ENCODE measurements around the gene ACADVL.

Gene ACADVL

DNA sequence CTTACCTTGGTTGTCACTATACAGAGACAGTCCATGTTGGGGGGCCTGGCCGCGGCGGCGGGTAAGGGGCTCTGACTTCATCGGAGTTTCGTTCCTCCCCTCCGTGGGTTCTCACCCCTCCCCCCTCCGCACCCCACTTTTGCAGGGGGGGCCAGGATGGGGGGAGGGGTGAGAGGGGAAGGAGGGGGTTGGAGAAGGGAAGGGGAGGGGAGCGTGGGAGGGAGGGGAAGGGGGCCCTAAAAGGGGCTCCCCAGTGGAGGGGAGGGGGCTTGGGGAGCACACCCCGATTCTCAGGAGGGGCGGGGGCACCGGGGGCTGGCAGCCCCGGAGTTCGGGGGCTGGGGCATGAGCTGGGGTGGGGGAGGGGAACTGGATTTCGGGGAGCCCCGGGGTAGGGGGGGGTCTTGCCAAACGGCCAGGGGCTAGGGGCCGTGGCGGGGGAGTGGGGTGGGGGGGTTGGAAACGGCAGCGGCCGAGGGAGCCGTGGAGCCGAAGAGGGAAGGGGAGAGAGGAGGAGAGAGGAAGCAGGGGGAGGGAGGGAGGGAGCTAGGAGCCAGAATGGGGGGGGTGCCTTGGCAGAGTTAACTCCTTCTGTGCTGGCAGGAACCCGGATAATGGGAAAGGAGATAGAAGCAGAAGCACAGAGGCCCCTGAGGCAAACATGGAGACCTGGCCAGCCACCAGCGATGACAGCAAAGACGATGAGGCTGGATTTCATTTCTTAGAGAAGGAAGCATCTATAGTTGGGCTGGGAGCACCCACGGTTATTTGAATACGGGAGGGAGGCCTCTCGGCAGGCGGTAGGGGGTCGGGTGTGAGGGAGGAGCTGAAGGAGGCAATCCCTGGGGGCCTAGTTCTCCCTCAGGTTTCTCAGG, 2.4 kb upstream of the ACADVL start:
- DNase-seq (ENCODE audit: low read depth in 2 of 2) = no peak

DNA sequence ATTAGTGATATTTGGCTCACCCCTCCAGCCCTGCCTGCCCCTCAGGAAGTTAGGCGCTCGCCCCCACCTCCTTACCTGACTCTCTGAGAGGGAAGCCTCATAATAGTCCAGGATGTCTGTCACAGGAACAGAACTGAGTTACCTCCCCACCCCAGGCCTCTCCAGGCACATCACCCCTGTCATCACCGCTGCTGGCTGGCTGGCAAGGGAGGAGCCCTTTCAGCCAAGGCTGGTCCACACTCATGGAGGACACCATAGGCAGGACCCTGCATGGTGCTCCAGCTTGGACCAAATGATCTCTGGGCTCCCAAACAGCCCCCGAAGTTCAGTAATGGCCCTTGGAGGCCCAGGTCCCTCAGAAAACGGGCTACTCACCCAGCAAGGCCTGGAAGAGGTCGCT, 1.6 kb upstream of the ACADVL start:
- no peak for DNase-seq (ENCODE audit: low read depth in 2 of 2)

DNA sequence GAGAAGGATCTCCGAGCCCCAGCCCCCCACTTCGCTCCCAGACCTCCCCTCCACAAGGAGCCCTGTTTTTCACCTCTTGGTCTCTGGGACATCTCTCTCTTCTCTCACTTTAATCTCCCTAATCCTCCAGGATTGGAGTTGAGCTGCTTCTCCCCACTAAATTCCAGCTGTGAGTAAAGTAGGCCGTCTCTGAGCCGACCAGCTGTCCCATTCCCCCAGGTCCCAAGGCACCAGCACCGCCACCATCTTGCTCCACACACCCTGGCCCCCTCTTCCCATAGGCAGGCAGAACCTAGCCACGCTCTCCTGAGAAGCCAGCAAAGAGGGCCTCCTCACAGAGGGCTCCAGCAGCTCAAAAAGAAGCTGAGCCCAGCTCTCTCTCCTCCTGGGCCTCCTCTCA, 980 bp upstream of the ACADVL start:
- DNase-seq (ENCODE audit: low read depth in 2 of 2) = no peak

GRCh38 chr17:7219229-7219811, 418 bp upstream of the ACADVL start:
- no peak for DNase-seq (ENCODE audit: low read depth in 2 of 2)

DNA sequence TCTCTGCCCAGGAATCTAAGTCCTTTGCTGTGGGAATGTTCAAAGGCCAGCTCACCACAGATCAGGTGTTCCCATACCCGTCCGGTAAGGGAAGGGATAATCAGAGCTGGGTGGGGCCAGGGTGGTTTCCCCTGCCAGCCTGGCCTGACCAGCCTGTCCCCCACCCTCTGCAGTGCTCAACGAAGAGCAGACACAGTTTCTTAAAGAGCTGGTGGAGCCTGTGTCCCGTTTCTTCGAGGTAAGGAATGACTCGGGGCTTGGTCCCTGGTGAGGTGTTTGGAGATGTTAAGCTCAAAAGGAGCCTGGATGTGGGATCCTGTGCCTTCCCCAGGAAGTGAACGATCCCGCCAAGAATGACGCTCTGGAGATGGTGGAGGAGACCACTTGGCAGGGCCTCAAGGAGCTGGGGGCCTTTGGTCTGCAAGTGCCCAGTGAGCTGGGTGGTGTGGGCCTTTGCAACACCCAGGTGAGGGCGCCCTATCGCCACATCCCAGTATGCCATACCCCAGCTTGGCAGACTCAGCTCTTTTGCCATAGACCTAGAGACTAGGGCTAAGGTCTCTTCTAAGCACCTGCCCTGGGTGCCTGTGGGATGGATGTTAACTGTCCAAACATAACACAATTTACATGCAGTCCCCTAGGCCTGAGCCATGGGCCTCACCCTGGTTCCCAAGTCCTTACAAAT, 997 bp downstream of the ACADVL start:
- DNase-seq (ENCODE audit: low read depth in 2 of 2) = peak in 1 of 2 donors; percentile 43

GRCh38 chr17:7221278-7222092, 1.7 kb downstream of the ACADVL start:
- no peak for DNase-seq (ENCODE audit: low read depth in 2 of 2)

DNA sequence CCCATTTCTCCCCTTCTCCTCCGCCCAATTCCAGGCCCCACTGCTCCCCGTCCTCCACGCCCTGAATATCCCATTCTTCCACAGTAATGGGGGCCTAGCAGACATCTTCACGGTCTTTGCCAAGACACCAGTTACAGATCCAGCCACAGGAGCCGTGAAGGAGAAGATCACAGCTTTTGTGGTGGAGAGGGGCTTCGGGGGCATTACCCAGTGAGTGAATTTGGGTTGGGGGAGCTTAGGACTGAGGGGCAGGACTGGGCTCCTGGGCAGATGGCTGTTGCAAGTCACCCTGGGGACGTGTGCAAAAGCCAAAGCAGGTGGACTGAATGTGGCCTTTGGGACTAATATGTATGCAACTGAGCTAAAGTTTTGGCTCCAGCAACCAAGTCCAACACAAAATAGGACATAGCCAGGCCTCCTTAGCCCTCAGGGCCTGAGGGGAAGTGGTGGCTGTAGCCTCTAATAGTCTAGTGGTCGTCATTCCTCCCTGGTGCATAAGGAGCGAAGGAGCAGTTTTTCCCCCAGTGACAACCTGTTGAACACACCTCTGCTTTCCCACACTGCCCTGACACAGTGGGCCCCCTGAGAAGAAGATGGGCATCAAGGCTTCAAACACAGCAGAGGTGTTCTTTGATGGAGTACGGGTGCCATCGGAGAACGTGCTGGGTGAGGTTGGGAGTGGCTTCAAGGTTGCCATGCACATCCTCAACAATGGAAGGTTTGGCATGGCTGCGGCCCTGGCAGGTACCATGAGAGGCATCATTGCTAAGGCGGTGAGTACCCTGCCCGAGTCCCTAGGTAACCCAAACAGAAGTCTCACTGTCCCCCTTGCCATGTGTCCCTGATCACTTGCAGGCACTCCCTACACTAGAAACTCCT, 2.6 kb downstream of the ACADVL start:
- no peak for DNase-seq (ENCODE audit: low read depth in 2 of 2)

- no peak for DNase-seq (ENCODE audit: low read depth in 2 of 2)
Measured at GRCh38 chr17:7222972-7223292, 3.2 kb downstream of the ACADVL start.

DNA sequence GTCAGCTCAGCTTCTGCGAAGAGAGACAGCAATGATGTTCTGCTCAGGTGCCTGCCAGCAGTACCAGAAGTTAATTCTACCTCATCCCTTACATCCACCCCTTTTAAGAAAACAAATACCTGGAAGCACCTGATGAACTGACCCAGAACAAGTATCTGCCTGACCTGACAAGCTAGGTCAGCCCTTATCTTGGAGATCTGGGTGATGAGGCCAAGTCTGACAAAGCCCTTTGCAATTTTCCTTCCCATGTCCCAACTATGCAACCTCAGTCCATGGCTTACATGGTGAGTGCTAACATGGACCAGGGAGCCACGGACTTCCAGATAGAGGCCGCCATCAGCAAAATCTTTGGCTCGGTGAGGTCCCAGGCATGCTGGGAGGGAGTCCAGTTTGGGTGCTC, 3.6 kb downstream of the ACADVL start:
- DNase-seq (ENCODE audit: low read depth in 2 of 2) = no peak

DNA sequence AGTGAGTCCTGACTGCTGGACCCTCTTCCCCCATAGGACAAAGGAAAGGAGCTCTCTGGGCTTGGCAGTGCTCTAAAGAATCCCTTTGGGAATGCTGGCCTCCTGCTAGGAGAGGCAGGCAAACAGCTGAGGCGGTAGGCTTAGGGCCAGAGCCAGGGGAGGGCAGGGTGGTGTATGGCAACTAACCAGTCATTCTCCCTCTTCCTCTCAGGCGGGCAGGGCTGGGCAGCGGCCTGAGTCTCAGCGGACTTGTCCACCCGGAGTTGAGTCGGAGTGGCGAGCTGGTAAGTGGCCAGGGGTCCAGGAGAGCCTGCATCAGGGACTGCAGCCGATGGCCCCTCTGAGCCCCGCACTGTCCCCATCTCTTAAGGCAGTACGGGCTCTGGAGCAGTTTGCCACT, 4.4 kb downstream of the ACADVL start:
- no peak for DNase-seq (ENCODE audit: low read depth in 2 of 2)

DNA sequence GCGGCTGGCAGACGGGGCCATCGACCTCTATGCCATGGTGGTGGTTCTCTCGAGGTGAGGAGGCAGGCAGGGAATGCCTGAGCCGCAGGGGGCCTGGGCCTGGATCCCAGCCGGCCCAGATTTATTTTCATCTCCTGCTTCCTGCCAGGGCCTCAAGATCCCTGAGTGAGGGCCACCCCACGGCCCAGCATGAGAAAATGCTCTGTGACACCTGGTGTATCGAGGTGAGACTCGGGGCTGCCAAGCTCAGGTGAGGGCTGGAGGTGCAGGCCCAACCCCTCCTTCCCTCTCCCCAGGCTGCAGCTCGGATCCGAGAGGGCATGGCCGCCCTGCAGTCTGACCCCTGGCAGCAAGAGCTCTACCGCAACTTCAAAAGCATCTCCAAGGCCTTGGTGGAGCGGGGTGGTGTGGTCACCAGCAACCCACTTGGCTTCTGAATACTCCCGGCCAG, 4.9 kb downstream of the ACADVL start:
- DNase-seq (ENCODE audit: low read depth in 2 of 2) = no peak

DNA sequence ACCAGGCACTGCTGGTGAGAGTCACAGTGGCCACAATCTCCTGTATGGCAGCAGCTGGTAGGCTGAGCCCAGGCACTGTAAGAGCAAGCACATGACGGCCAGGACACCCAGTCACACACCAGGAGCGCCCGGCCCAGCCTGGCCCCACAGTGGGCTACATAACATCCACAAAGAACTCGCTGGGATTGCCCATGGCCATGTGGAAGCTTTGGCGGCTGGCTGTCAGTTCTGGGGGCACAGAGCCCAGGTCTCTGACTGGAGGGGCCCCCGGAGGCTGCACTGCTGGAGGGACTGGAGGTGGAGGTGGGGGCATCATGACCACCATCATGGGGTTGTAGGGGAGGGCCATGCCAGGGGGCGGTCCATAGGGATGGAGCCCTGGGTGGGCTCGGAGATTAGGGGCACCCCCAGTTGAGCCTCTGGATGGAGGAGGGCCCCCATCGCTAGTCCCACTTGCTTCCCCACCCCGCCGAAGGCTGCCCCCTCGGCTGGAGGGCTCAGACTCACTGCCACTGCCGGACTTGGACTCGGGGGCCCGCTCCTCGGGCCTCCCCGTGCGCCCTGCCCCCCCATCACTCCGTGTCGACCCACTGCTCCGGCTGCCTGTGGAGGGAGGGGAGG, 6.1 kb downstream of the ACADVL start:
- DNase-seq (ENCODE audit: low read depth in 2 of 2) = no peak

DNA sequence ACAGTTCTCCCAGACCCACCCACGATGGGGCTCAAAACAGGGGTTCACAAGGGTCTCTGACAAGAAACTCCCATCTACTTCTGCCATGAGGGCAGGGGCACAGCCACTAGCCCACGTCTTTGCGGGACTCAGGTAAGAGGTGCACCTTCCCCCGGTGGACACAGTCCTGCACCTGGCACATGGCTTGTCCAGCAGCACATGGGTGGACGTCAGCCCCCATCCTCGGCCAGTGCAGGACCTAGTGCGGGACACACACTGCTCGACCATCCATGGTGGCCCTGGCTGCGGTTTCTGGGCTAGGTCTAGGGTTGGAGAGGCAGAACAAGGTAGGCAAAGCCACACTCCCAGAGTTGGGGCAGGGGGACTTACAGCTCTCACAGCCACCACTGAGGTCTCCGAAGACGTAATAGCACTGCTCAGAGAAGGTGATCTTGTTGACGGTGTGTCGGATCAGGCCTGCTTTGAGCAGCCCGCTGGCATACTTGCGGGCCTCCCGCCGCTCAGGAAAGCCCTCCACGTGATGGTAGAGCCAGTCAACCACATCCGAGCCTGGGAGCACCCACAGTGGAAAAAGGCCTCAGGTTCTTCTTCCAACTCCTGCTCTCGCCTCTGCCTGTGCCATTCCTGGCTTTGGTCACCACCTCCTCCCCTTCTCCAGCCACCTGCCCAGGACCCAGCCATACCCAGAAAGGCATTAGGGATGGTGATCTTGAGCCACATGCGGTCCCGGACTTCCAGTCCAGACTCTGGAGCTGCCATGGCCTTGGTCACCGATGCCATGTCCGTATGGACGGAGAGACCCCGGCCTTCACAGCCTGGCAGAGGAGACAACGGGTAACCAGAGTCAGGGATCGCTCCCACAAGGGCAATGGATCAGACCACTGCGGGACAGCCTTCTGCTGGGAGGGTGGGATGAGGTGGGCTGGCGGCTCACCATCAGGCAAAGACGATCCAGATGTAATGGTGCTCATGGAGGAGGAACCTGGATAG, 7.3 kb downstream of the ACADVL start:
- no peak for DNase-seq (ENCODE audit: low read depth in 2 of 2)

- no peak for DNase-seq (ENCODE audit: low read depth in 2 of 2)
Measured at GRCh38 chr17:7228920-7229319, 9.2 kb downstream of the ACADVL start.

DNA sequence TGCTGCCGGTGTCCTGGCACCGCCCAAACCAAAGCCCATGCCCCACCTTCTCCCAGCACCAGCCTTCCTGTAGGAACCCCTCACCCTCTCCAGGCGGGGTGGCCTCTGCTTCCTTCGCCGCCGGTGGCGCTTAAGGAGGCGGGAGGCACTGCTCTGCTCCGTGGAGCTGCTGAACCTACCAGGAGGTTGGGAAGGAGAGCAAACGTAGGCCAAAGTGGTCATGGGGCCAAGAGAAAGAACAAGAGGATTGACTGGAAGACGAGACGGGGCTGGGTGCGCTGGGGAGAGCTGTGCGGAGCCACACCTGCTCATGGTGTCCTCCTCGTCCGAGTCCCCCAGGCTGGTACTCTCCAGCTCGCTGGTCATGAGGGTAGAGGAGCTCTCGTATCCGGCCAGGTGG, 9.8 kb downstream of the ACADVL start:
- no peak for DNase-seq (ENCODE audit: low read depth in 2 of 2)

DNA sequence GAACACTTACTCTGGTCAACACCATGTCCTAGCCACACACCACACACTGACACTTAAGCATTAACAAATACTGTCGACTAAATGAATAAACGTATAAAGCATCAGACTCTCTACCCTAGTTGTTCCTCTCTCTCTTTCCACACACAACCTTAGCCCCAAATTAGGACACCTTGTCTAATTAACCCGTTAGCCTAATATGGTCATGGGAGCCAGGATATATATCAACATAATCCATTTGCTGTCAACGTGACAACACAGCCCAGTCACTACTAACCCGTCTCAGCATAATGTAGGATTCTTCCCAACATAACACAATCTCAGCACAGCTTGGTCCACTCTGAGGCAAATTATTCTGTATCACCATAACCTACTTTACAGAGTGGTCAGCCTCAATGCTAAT, 12.4 kb downstream of the ACADVL start:
- no peak for DNase-seq (ENCODE audit: low read depth in 2 of 2)

DNA sequence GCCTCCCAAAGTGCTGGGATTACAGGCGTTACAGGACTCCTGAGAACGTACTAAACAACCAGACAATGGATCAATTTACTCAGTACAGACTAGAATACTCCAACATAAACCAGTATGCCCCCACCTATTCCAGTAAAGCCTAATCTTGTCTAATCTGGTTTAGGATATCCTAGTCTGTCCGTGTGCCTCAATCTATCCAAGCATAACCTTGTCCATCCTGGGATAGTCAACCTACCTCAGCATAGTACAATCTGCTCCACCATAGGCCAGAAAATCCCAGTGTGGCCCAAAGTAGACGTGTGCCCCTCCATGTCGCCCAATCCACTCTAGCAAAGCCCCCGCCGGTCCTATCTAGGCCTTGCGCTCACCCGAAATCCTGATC, 14.0 kb downstream of the ACADVL start:
- no peak for DNase-seq (ENCODE audit: low read depth in 2 of 2)

- DNase-seq (ENCODE audit: low read depth in 2 of 2) = peak; percentile 90 to 94
Measured at GRCh38 chr17:7234083-7234951, 14.6 kb downstream of the ACADVL start, which contains the start of gene DVL2. Gene DVL2, minus strand, starts transcription at chr17:7234517. Its CDS starts 255 bp downstream, at chr17:7234262.

All from stimulated activated CD8-positive, alpha-beta memory T cell treated with anti-CD3 and anti-CD28 coated beads, Interleukin-2, amount 100 ng/mL, for 48 hours (primary cell).